Small intestine (tissue), 7 donors: ENCODE data around the gene KLHDC9. TPM values are rescaled to one million over a fixed set of nuclear protein-coding genes. Genes with fewer than 3 reads are reported as not detected.

Source experiments
- DNase-seq, 2 donors: peaks; one replicate each; pipeline versions ENCODE4 v3.0.0 to v3.0.0-alpha.2; 2013
- FAIRE-seq: peaks from 2 replicates; lab custom pipeline; 2012; peaks lifted over from hg19 to GRCh38; lab: Jason Lieb, UNC
- H3K27ac ChIP-seq, 3 donors: one replicate each; pipeline ENCODE4 v1.5.1; 2013; ENCODE audit warnings: low read length in 2 of 3, mild to moderate bottlenecking in 2 of 3, control low read depth in 1 of 3, inconsistent platforms in 1 of 3, low read depth in 1 of 3, moderate library complexity in 1 of 3
- H3K27me3 ChIP-seq, 3 donors: one replicate each; pipeline ENCODE4 v1.6.1; 2013; ENCODE audit warnings: low read length in 3 of 3, inconsistent platforms in 1 of 3; ENCODE audit not compliant: control insufficient read depth in 3 of 3, insufficient read depth in 3 of 3
- H3K36me3 ChIP-seq, 3 donors: one replicate each; pipeline ENCODE4 v1.6.1; 2013; ENCODE audit warnings: low read length in 3 of 3, inconsistent platforms in 1 of 3, low read depth in 1 of 3, mild to moderate bottlenecking in 1 of 3, moderate library complexity in 1 of 3; ENCODE audit not compliant: control insufficient read depth in 3 of 3, insufficient read depth in 2 of 3
- H3K4me1 ChIP-seq, 3 donors: one replicate each; pipeline ENCODE4 v1.6.1; 2013; ENCODE audit warnings: low read length in 2 of 3, inconsistent platforms in 1 of 3, low read depth in 1 of 3, mild to moderate bottlenecking in 1 of 3, moderate library complexity in 1 of 3; ENCODE audit not compliant: control insufficient read depth in 3 of 3, insufficient read depth in 2 of 3
- H3K4me3 ChIP-seq, 3 donors: one replicate each; pipeline ENCODE4 v1.5.1; 2013; ENCODE audit warnings: low read length in 3 of 3, control low read depth in 1 of 3, inconsistent platforms in 1 of 3, low read depth in 1 of 3, mild to moderate bottlenecking in 1 of 3, moderate library complexity in 1 of 3
- H3K9me3 ChIP-seq, 2 donors: one replicate each; pipeline ENCODE4 v1.6.1; 2013; ENCODE audit warnings: low read depth in 1 of 2, low read length in 1 of 2; ENCODE audit not compliant: control insufficient read depth in 2 of 2, insufficient read depth in 1 of 2
- WGBS, 3 donors: extraction: QIAGEN DNeasy Blood & Tissue Kit; methylation state at CpG; one replicate each; pipeline ENCODE4 v1.1.7; 2013; 5-methylcytosine and 5-hydroxymethylcytosine counted together
- polyA plus RNA-seq, 4 donors: library from polyadenylated mRNA; stranded (reverse) in 3 of 4; unstranded in 1 of 4; fragments of 200-250 nt in 3 of 4; fragments of 120-200 nt in 1 of 4; gene quantifications; one replicate each; pipeline versions ENCODE4 v1.2.1 to v1.2.3, GENCODE V29; 2013
- donor health status: healthy with polysubstance abuse.
- donor health status: control.
- donor health status: control.
- donor health status: Bipolar disorder and iron deficiency.
- donor health status: healthy.

KLHDC9 gene
- polyA plus RNA-seq, 4 donors, result 1.8 to 5.8 (median 3.0) TPM

- H3K4me1 ChIP-seq, result no peaks in the 10 kb centered on the region
- FAIRE-seq (no peak), DNase-seq (peak; percentile 54 to 60)
- 63 to 72% (median 67%) methylated on average over 9 of the region's 9 CpGs for WGBS, 3 donors
- no peak overlapping the region for H3K4me3 ChIP-seq
- H3K27me3 ChIP-seq, result no peaks in the 10 kb centered on the region
- H3K36me3 ChIP-seq, result peaks cover 0 to 3% (median 0%) of the 10 kb centered on the region in 3 donors
- H3K9me3 ChIP-seq, result peaks cover 0 to 4% of the 10 kb centered on the region in 2 donors
- H3K27ac ChIP-seq, result no peak overlapping the region
Measured at GRCh38 chr1:161071886-161072371, 26.2 kb upstream of the KLHDC9 start.

- H3K36me3 ChIP-seq, result peaks cover 0 to 6% (median 0%) of the 10 kb centered on the region in 3 donors
- H3K27me3 ChIP-seq, result no peaks in the 10 kb centered on the region
- H3K27ac ChIP-seq, result no peak overlapping the region
- no peak for FAIRE-seq
- WGBS, 3 donors, result 87 to 94% (median 94%) methylated on average over 16 to 19 of the region's 19 CpGs
- no peaks in the 10 kb centered on the region for H3K4me1 ChIP-seq
- no peak for DNase-seq
- H3K4me3 ChIP-seq, result no peak overlapping the region
- H3K9me3 ChIP-seq, result peaks cover 0 to 4% of the 10 kb centered on the region in 2 donors
Measured at GRCh38 chr1:161072751-161073449, 25.3 kb upstream of the KLHDC9 start.

DNA sequence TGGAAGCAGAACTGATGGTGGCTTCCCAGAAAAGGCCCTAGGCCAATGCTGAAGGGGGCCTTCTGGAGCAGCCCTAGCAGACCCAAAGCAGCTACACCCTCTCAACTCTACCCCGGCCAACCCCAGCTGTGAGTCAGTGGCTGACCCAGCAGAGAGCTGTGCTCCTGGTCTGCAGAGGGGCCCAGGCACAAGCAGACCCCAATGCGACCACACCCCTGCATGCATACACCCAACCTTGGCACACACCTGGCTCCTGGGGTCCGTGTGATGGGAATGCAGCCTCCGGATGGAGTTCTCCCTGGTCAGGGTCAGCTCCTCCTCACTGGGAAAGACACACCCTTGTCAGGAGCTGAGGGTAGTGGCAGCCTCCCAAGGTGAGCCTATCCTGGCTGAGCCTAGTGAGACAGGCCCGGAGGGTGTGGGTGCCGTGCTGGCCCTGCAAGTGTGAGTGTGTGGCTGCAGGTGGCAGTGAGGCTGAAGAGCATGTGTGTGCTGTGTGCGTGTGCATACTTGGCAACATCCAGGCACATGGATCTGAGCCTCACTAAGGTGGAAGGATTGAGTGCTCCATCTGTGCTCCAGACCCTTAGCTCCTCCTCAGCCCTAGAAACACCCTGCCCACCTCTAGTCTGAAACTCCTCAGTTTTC, 24.6 kb upstream of the KLHDC9 start:
- H3K36me3 ChIP-seq, result peaks cover 0 to 6% (median 0%) of the 10 kb centered on the region in 3 donors
- H3K9me3 ChIP-seq, result peaks cover 0 to 4% of the 10 kb centered on the region in 2 donors
- WGBS, 3 donors, result 37 to 62% (median 48%) methylated on average over 7 of the region's 7 CpGs
- no peaks in the 10 kb centered on the region for H3K27me3 ChIP-seq
- no peak overlapping the region for H3K4me3 ChIP-seq
- H3K27ac ChIP-seq, result no peak overlapping the region
- no peak for FAIRE-seq
- peak in 1 of 2 donors; percentile 64 for DNase-seq
- H3K4me1 ChIP-seq, result no peaks in the 10 kb centered on the region

GRCh38 chr1:161074676-161075368, 23.3 kb upstream of the KLHDC9 start:
- no peak overlapping the region for H3K4me3 ChIP-seq
- H3K27me3 ChIP-seq, result peaks cover 0 to 8% (median 0%) of the 10 kb centered on the region in 3 donors
- H3K9me3 ChIP-seq, result peaks cover 0 to 4% of the 10 kb centered on the region in 2 donors
- peaks cover 0 to 6% (median 0%) of the 10 kb centered on the region in 3 donors for H3K36me3 ChIP-seq
- FAIRE-seq, result no peak
- H3K4me1 ChIP-seq, result no peaks in the 10 kb centered on the region
- 83 to 92% (median 85%) methylated on average over 12 of the region's 12 CpGs for WGBS, 3 donors
- H3K27ac ChIP-seq, result no peak overlapping the region
- DNase-seq, result no peak

DNA sequence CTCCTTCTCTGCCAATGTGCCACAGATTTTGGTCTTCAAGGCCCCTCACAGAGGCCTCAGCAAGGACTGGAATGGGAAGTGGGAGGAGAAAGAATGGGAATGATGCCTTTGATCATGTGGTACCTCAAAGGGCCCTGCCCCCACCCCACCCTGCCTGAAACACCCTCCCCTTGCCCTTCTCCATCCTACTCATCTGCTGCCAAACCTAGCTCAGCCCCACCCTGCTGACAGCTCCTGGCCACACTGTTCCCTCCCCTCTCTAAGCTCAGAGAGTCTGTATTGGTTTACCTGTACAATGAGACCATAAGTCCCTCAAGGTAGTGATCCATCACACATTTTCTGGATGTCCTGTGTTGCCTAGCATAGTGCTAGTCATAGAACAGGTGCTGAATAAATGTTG, 21.8 kb upstream of the KLHDC9 start:
- FAIRE-seq (no peak), DNase-seq (no peak)
- Histone ChIP-seq H3K4me3 (no peak overlapping the region), H3K27ac (no peak overlapping the region), H3K4me1 (peaks cover 0 to 2% (median 0%) of the 10 kb centered on the region in 3 donors), H3K27me3 (peaks cover 0 to 8% (median 0%) of the 10 kb centered on the region in 3 donors), H3K9me3 (no peaks in the 10 kb centered on the region), H3K36me3 (peaks cover 0 to 6% (median 0%) of the 10 kb centered on the region in 3 donors)

GRCh38 chr1:161077426-161077825, 20.7 kb upstream of the KLHDC9 start:
- no peak overlapping the region for H3K4me3 ChIP-seq
- H3K27me3 ChIP-seq, result peaks cover 0 to 8% (median 0%) of the 10 kb centered on the region in 3 donors
- no peaks in the 10 kb centered on the region for H3K9me3 ChIP-seq
- 80 to 96% (median 91%) methylated on average over 9 of the region's 9 CpGs for WGBS, 3 donors
- H3K27ac ChIP-seq, result no peak overlapping the region
- H3K4me1 ChIP-seq, result peaks cover 0 to 2% (median 0%) of the 10 kb centered on the region in 3 donors
- peaks cover 0 to 6% (median 0%) of the 10 kb centered on the region in 3 donors for H3K36me3 ChIP-seq
- no peak for DNase-seq
- no peak for FAIRE-seq

GRCh38 chr1:161079436-161080110, 18.6 kb upstream of the KLHDC9 start:
- Histone ChIP-seq H3K27me3 (peaks cover 0 to 8% (median 0%) of the 10 kb centered on the region in 3 donors), H3K36me3 (peaks cover 0 to 6% (median 0%) of the 10 kb centered on the region in 3 donors), H3K4me3 (no peak overlapping the region), H3K4me1 (peaks cover 0 to 18% (median 6%) of the 10 kb centered on the region in 3 donors), H3K27ac (no peak overlapping the region), H3K9me3 (no peaks in the 10 kb centered on the region)
- DNase-seq (no peak), FAIRE-seq (no peak)
- 71 to 94% (median 87%) methylated on average over 38 to 41 of the region's 41 CpGs for WGBS, 3 donors
